A549 treated with AZD2906 at 1 μM for 4 hours (cell line): Measurements from ENCODE around the gene RTKN2. TPM values are rescaled to one million over a fixed set of nuclear protein-coding genes. Genes with fewer than 3 reads are reported as not detected.

ENCODE experiments used
- total RNA-seq: library from RNA; stranded (reverse); fragments of 200-300 nt; extraction: Qiagen RNA extraction; gene quantifications from 5 replicates; pipeline ENCODE4 v1.2.3, GENCODE V29; 2022

RTKN2 gene
- 0.75 to 1.0 TPM (median 0.85 TPM) in 5 replicates for total RNA-seq

GRCh38 chr10:62268399-62269114, at the start of gene RTKN2:
Gene RTKN2, minus strand, starts transcription at chr10:62268844. Its CDS starts 234 bp downstream, at chr10:62268610.

Other genes starting within 250 kb of the RTKN2 start
- 0.83 to 1.00 TPM (median 0.91 TPM) in 5 replicates for gene ZNF365, start 105.5 kb upstream of the RTKN2 start, total RNA-seq